Measurements from ENCODE around the gene SH3RF3. TPM values are rescaled to one million over a fixed set of nuclear protein-coding genes. Genes with fewer than 3 reads are reported as not detected.
"Not testable (repeated sequence)": the region's sequence is repeated elsewhere in the genome, so short reads cannot be mapped to it uniquely, and the experiment has no call there.

SH3RF3 gene
- total RNA-seq, 1 donor from 2014 or later, result 10.8 TPM

DNA sequence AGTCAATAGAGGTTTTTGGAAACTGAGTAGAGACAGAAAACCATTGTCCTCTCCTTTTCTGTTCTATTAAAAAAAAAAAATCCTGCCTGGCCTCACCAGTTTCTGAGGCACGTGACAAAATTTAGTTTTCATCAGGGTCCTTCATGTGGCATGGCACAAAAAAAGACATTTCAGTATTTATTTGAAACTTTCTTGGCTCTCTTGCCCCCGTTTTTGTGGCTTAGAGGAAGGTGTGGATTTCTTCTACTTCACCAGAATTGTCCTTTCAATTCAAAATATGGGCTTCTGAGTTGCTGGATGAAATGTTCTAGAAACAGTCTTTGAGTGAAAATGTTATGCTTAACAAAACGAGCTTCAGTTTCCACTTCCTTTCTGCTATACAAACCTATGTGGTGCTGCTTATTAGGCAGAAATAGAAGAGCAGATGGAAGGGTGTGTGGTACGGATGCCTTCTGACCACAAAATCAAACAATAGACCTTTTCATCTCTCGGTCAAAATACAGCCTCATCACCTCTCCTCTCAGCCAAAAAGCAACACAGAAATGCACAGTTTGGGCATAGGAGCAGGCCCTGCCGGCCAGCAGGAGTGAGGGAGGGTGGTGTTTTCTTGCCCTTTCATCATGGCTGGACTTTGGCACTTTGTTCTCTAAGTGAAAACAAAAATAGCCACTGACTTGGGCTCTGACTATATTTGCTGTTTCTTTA lies 89.2 kb downstream of the SH3RF3 start:
- Histone ChIP-seq H3K36me3 (no peaks in the 10 kb centered on the region), H3K4me3 (no peak overlapping the region), H3K4me1 (peaks cover 35% of the 10 kb centered on the region), H3K9me3 (no peaks in the 10 kb centered on the region), H3K27me3 (no peaks in the 10 kb centered on the region), H3K27ac (peak overlapping the region; percentile 53)
- TF ChIP-seq, protein P1, sequence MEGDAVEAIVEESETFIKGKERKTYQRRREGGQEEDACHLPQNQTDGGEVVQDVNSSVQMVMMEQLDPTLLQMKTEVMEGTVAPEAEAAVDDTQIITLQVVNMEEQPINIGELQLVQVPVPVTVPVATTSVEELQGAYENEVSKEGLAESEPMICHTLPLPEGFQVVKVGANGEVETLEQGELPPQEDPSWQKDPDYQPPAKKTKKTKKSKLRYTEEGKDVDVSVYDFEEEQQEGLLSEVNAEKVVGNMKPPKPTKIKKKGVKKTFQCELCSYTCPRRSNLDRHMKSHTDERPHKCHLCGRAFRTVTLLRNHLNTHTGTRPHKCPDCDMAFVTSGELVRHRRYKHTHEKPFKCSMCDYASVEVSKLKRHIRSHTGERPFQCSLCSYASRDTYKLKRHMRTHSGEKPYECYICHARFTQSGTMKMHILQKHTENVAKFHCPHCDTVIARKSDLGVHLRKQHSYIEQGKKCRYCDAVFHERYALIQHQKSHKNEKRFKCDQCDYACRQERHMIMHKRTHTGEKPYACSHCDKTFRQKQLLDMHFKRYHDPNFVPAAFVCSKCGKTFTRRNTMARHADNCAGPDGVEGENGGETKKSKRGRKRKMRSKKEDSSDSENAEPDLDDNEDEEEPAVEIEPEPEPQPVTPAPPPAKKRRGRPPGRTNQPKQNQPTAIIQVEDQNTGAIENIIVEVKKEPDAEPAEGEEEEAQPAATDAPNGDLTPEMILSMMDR (IDR thresholded peaks at IDR 0.05), result no peak
- TF ChIP-seq POLR2AphosphoS5 (IDR thresholded peaks at IDR 0.05; ENCODE audit: insufficient read depth in 1 of 2, low read depth in 1 of 2), result no peak
- no peak for TF ChIP-seq POLR2A (IDR thresholded peaks at IDR 0.05)
- no peak for DNase-seq (ENCODE audit: extremely low spot score in 2 of 2)
- intact Hi-C loops (cut with DNase I), result no loop called here

- intact Hi-C loops (cut with DNase I), result no loop called here
- no peaks in the 10 kb centered on the region for H3K9me3 ChIP-seq
- no peak for TF ChIP-seq POLR2A (IDR thresholded peaks at IDR 0.05)
- no peak for TF ChIP-seq POLR2AphosphoS5 (IDR thresholded peaks at IDR 0.05; ENCODE audit: insufficient read depth in 1 of 2, low read depth in 1 of 2)
- TF ChIP-seq, protein P1 (IDR thresholded peaks at IDR 0.05), result no peak
- H3K36me3 ChIP-seq, result no peaks in the 10 kb centered on the region
- no peak overlapping the region for H3K4me3 ChIP-seq
- peaks cover 30% of the 10 kb centered on the region for H3K4me1 ChIP-seq
- peak overlapping the region; percentile 32 for H3K27ac ChIP-seq
- DNase-seq (ENCODE audit: extremely low spot score in 2 of 2), result no peak
- H3K27me3 ChIP-seq, result no peaks in the 10 kb centered on the region
Measured at GRCh38 chr2:109218792-109219126, 89.8 kb downstream of the SH3RF3 start.

- H3K4me3 ChIP-seq, result no peak overlapping the region
Measured at GRCh38 chr2:109220860-109221259, 91.9 kb downstream of the SH3RF3 start.

DNA sequence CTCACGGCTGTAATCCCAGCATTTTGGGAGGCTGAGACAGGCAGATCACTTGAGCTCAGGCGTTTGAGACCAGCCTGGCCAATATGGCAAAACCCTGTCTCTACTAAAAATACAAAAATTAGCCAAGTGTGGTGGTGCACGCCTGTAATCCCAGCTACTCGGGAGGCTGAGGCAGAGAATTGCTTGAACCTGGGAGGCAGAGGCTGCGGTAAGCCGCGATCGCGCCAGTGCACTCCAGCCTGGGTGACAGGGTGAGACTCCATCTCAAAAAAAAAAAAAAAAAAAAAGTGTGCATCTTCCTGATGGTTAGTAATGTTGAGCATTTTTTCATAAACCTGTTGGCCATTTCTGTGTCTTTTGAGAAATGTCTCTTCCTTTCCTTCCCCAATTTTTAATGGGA lies 92.3 kb downstream of the SH3RF3 start:
- H3K4me1 ChIP-seq, result peaks cover 20% of the 10 kb centered on the region
- H3K4me3 ChIP-seq; H3K27ac ChIP-seq; DNase-seq (ENCODE audit: extremely low spot score in 2 of 2); intact Hi-C loops (cut with DNase I); H3K27me3 ChIP-seq; H3K36me3 ChIP-seq; H3K9me3 ChIP-seq: not testable (repeated sequence)

More at GRCh38 chr2:109220860-109221259, 91.9 kb downstream of the SH3RF3 start:
- Histone ChIP-seq H3K4me1 (peaks cover 20% of the 10 kb centered on the region), H3K27ac (no peak overlapping the region), H3K9me3 (no peaks in the 10 kb centered on the region), H3K36me3 (no peaks in the 10 kb centered on the region), H3K27me3 (no peaks in the 10 kb centered on the region)
- TF ChIP-seq POLR2A (IDR thresholded peaks at IDR 0.05), result no peak
- TF ChIP-seq, protein P1 (IDR thresholded peaks at IDR 0.05), result no peak
- TF ChIP-seq POLR2AphosphoS5 (IDR thresholded peaks at IDR 0.05; ENCODE audit: insufficient read depth in 1 of 2, low read depth in 1 of 2), result no peak
- no peak for DNase-seq (ENCODE audit: extremely low spot score in 2 of 2)
- intact Hi-C loops (cut with DNase I), result no loop called here

DNA sequence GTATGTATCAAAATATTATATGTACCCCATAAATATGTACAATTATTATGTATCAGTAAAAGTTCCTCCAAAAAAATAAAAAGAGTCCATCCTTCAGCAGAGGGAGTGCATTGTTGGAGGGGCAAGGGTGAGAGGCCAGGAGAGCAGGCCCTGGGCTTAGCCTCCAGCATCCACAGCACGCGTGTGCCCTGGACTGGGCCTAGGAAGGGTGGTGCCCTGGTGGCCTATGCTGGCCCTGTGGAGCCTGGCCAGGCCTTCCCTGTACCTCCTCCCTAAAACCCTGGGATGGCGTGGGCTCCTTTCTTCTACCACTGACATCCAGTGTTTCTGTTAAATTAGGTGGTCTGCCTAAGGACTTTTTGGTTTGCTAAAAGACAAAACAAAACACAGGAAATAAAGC lies 93.4 kb downstream of the SH3RF3 start:
- no peaks in the 10 kb centered on the region for H3K9me3 ChIP-seq
- no peak overlapping the region for H3K27ac ChIP-seq
- peaks cover 18% of the 10 kb centered on the region for H3K4me1 ChIP-seq
- no peak for DNase-seq (ENCODE audit: extremely low spot score in 2 of 2)
- H3K36me3 ChIP-seq, result no peaks in the 10 kb centered on the region
- no peaks in the 10 kb centered on the region for H3K27me3 ChIP-seq
- H3K4me3 ChIP-seq, result no peak overlapping the region
- TF ChIP-seq POLR2A (IDR thresholded peaks at IDR 0.05) (no peak), POLR2AphosphoS5 (IDR thresholded peaks at IDR 0.05; ENCODE audit: insufficient read depth in 1 of 2, low read depth in 1 of 2) (no peak)
- TF ChIP-seq, protein P1 (IDR thresholded peaks at IDR 0.05), result no peak
- intact Hi-C loops (cut with DNase I), result no loop called here

All from vagina (tissue), 2 donors.